Tibial nerve (tissue), 4 donors: Measurements from ENCODE around the gene GALR1.

Source experiments
- CTCF ChIP-seq, 5 experiments: fragments of 200-600 bp in 3 of 5; fragments of 450-650 bp in 2 of 5; sonication (generic) in 3 of 5; IDR thresholded peaks; one replicate each; pipeline ENCODE4 v1.5.1; 2016 to 2019; ENCODE audit warnings: antibody characterized with exemption in 5 of 5, mild to moderate bottlenecking in 3 of 5, moderate library complexity in 2 of 5
- EP300 ChIP-seq, 2 donors: sonication (generic); formaldehyde crosslinking; IDR thresholded peaks; one replicate each; pipeline ENCODE4 v1.6.1; 2017; ENCODE audit warnings: antibody characterized with exemption in 2 of 2, mild to moderate bottlenecking in 1 of 2

GRCh38 chr18:77218642-77219041 is 31.0 kb upstream of the GALR1 start:
- TF ChIP-seq CTCF (IDR thresholded peaks at IDR 0.05) (no peak), EP300 (IDR thresholded peaks at IDR 0.05) (no peak)
